PC-3 (cell line): ENCODE measurements around the gene CDH13.

ENCODE experiments used
- CTCF ChIP-seq: fragments of 300-600 bp; sonication (generic); conservative IDR thresholded peaks from 2 replicates; pipeline ENCODE4 v1.5.1; 2017; ENCODE audit warnings: antibody characterized with exemption, low read depth, mild to moderate bottlenecking, low read length
- EZH2 ChIP-seq: fragments of 300-600 bp; sonication (generic); IDR thresholded peaks from one replicate; pipeline ENCODE4 v1.6.1; 2017; ENCODE audit warnings: antibody characterized with exemption, mild to moderate bottlenecking, low read length; ENCODE audit not compliant: unreplicated experiment

GRCh38 chr16:83296505-83296904 is 669.7 kb downstream of the CDH13 start:
- TF ChIP-seq EZH2 (no peak), CTCF (no peak)
